Stimulated activated CD4-positive, alpha-beta T cell treated with anti-CD3 and anti-CD28 coated beads, Interleukin-4, amount 100 ng/mL, for 1 hour (primary cell): ENCODE results near the gene ZNF619.

Source experiments
- DNase-seq: peaks from one replicate; pipeline ENCODE4 v3.0.0-alpha.2; 2020

ZNF619 gene

GRCh38 chr3:40468018-40468417, 8.9 kb upstream of the ZNF619 start:
- DNase-seq, result no peak

DNA sequence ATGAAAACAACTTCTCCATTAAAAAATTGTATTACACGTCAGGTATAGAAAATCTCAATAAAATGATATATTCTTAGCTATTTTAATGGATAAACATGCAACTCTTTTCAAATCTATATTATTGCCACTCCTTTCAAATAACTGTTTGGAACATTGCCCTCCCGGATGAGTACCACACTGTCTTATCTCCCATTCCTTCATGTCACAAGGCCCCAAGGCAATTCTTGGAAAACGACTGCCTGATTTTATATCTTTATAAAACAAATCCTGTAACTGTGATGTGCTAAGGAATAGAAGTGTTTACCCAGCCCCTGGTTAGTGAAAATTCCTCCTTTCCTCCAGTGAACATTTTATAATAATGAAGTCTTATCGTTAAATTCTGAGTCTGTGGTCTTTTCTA, 6.2 kb upstream of the ZNF619 start:
- no peak for DNase-seq

DNA sequence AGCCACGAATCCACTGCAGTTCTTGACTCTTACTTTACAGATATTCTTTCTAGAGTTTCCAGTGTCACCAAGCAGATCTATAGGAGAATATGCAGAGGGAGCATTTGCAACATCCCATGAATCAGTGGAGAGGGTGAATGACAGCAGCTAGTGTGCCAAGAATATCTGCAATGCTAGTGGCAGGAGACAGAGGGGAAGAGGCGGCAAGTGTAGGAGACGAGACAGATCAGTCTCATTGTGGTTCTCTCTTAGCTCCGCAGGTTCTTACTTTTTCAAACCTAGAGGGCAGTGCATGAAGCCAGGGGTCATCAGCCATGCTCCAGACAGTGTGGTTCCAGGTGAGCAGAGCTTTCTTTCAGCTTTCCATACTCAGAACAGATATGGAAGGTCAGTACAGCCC, 744 bp downstream of the ZNF619 start:
- no peak for DNase-seq

DNA sequence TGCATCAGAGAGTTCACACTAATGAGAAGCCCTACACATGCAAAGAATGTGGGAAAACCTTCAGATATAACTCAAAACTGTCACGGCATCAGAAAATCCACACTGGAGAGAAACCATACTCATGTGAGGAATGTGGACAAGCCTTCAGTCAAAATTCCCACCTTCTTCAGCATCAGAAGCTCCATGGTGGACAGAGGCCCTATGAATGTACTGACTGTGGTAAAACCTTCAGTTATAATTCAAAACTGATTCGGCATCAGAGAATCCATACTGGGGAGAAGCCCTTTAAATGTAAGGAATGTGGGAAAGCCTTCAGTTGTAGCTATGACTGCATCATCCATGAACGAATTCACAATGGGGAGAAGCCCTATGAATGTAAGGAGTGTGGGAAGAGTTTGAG, 10.2 kb downstream of the ZNF619 start:
- no peak for DNase-seq

GRCh38 chr3:40490916-40491315, 14.0 kb downstream of the ZNF619 start:
- DNase-seq, result no peak

- DNase-seq, result no peak
Measured at GRCh38 chr3:40494698-40495097, 17.8 kb downstream of the ZNF619 start.

DNA sequence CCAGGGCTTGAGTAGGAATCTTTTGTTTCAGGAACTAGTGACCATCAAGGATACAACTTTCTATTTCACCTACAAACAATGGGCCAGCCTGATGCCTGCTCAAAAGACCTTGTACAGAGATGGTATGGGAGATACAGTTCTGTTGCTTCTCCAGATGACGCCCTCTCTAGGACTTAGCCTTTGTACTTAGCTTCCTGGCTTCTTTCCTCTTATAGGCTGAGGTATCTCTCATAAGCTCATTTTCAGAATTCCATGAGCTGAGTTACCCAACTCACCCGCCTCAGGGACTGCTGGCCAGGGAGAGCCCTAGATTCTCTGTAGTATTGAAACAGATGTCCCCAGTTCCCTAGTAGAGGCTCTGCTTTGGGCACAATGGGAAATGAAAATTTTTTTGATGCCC, 20.4 kb downstream of the ZNF619 start:
- no peak for DNase-seq

GRCh38 chr3:40499952-40500351, 23.0 kb downstream of the ZNF619 start:
- DNase-seq, result no peak

DNA sequence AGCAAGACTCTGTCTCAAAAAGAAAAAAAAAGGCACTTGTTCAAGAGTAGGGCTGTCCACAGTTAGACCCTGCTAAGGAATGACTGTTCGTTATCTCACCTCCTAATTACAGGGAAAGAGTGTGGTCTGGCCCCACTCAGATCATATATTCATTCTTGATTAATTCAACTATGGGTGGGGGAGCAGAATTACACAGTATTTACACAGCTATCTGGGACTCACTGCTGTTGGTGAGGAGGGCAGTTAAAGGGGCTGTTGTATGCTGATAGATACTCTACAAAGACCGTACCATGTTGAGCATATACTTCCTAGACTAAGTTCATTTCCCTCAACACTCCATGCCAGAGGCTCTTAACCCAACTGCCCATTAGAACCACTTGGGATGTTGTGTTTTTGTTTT, 25.1 kb downstream of the ZNF619 start:
- DNase-seq, result no peak

- DNase-seq, result no peak
Measured at GRCh38 chr3:40504636-40505430, 27.9 kb downstream of the ZNF619 start.

- DNase-seq, result peak; percentile 50
Measured at GRCh38 chr3:40505599-40506462, 28.9 kb downstream of the ZNF619 start, which contains the start of gene ZNF620. TSS of gene ZNF620 (plus strand) at chr3:40506039. CDS start at chr3:40506353, 314 bp downstream.

DNA sequence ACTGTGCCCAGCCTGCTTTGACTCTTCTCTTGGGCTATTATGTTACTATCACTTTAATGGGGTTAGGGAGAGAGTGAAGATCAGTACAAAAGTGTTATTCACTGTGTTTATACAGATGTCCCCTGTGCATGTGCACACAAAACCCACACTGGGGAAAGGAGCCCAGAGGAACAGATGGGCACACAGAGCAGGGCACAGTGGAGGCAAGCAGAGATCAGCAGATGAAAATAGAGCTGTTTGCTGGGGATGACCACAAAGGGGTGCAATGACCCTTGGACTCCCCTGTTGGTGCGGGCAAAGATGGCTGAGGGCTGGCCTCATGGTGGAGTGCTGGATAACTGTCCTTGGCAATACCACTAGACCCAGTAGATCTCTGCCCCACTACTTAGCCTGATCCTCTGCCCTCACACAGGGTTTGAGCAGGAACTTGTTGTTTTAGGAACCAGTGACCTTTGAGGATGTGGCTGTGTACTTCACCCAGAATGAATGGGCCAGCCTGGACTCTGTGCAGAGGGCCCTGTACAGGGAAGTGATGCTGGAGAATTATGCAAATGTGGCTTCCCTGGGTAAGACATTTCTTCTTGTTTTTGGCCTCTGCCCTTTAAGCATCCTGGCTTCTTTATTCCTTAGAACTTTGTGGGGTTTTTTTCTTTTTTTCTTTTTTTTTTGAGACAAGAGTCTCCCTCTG, 34.3 kb downstream of the ZNF619 start:
- no peak for DNase-seq

GRCh38 chr3:40516201-40516600, 39.3 kb downstream of the ZNF619 start:
- no peak for DNase-seq

- DNase-seq, result no peak
Measured at GRCh38 chr3:40518067-40518466, 41.1 kb downstream of the ZNF619 start.

- no peak for DNase-seq
Measured at GRCh38 chr3:40518848-40519247, 41.9 kb downstream of the ZNF619 start.

GRCh38 chr3:40521254-40521653, 44.3 kb downstream of the ZNF619 start:
- DNase-seq, result no peak

DNA sequence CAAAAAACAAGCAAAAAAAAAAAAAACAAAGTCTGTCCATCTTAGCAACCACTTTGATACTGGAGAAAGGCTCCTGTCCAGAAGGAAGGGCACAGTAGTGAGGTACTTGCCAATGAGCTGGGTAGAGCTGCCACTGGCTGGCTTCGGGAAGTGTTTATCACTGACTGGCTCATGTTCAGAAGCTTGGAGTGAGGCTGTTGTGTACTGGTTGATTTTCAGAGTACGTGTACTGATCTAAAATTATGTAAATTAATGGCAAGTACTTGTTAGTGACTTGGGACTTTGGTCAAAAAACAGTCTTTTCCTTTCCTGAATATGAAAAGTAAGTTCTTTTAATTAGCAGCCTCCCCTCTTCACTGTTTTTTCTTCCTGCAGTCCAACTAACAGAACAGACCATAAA, 46.9 kb downstream of the ZNF619 start:
- no peak for DNase-seq

- no peak for DNase-seq
Measured at GRCh38 chr3:40524222-40524567, 47.3 kb downstream of the ZNF619 start.

DNA sequence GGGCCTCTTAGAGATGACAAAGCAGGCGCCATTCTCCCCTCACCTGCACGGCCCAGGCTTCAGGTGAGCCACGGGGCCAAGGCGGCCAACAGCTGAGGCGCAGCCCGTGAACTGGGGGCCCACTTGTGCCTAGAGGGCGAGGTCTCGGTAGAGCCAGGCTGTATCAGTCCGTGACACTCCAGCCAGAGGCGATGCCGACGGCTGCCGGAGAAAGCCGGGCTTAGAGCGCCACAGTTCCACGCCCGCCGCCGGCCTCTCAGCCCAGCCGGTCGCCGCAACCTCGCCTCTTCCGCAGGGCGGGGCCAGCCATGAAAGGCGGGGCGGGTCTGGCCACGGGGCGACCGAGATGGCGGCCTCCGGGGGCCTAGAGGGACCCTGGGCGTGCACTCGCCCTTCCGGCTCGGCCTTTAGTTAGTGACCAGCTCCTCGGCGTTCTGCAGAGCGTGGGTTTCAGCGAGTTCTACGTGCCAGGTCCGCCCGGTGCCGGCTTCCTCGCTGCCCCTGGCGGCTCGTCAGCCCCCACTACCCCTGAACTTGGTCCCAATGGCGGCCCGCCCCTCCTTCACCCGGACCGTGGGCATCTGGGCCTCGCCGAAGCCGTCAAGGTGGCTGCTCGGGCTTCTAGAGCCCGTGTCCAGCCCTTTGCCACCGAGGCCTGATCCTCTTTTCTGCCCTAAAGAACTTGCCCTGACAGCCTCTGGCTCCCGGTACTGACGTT, 47.8 kb downstream of the ZNF619 start, which contains the start of gene ZNF621:
Gene ZNF621, plus strand, starts transcription at position 393 of the 718 bp plus-strand sequence. CDS start 881 bp downstream, outside the sequence.
- peak; percentile 83 for DNase-seq

DNA sequence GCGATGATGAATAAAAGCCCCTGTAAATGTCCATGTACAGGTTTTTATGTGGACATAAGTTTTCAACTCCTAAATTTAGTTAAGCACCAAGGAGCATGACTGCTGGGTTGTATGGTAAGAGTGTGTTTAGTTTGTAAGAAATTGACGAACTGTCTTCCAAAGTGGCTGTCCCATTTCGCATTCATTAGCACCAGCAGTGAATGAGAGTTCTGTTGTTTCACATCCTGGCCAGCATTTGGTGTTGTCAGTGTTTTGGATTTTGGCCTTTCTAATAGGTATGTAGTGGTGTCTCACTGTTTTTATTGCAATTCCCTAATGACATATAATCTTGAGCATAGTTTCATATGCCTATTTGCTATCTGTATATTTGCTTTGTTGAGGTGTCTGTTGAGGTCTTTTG, 51.5 kb downstream of the ZNF619 start:
- DNase-seq, result no peak

DNA sequence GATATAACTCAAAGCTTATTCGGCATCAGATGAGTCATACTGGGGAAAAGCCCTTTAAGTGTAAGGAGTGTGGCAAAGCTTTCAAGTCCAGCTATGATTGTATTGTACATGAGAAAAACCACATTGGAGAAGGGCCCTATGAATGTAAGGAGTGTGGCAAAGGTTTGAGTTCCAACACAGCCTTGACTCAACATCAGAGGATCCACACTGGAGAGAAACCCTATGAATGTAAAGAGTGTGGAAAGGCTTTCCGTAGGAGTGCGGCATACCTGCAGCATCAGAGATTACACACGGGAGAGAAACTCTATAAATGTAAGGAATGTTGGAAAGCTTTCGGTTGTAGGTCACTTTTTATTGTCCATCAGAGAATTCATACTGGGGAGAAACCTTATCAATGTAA, 55.3 kb downstream of the ZNF619 start:
- DNase-seq, result no peak

- no peak for DNase-seq
Measured at GRCh38 chr3:40534283-40534682, 57.4 kb downstream of the ZNF619 start.
